Suprapubic skin (tissue), 4 donors: ENCODE data around the gene PNCK.

ENCODE experiments used
- POLR2A ChIP-seq, 2 donors: fragments of 450-650 bp; IDR thresholded peaks; one replicate each; pipeline ENCODE4 v1.6.1; 2017; ENCODE audit warnings: antibody characterized with exemption in 2 of 2, mild to moderate bottlenecking in 2 of 2, moderate library complexity in 2 of 2
- POLR2AphosphoS5 ChIP-seq, 3 donors: sonication (generic); formaldehyde crosslinking; IDR thresholded peaks; one replicate each; pipeline ENCODE4 v1.6.1; 2017; ENCODE audit warnings: antibody characterized with exemption in 3 of 3

DNA sequence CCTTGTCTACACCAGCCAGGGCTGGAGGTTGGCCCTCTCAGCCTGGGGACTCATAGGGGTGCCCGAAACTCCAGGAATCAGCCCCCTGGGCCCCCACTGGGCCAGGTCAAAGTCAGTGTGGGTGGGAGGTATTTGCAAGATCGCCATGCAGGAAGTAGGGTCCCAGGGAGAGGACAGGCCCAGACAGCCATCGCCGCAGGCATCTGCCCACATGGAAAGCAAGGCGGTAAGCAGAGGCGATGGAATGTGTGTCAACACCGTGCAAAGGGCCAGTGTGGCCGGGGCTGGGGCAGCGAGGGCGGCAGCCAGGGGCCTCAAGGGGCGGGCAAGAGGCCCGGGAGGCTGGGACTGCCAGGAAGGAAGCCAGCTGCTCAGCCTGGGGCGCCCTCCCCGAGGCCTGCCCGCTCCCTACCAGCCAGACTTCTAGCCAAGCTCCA, 45.9 kb downstream of the PNCK start:
- no peak for TF ChIP-seq POLR2AphosphoS5 (IDR thresholded peaks at IDR 0.05)
- TF ChIP-seq POLR2A (IDR thresholded peaks at IDR 0.05) = no peak
